Mammary epithelial cell (primary cell): Measurements from ENCODE around the gene FLT4.

Source experiments
- CTCF ChIP-seq, 2 donors: IDR thresholded peaks in 1 of 2; conservative IDR thresholded peaks in 1 of 2; 2 replicates each; pipeline ENCODE4 v1.5.1; 2011 to 2012; ENCODE audit warnings: inconsistent platforms in 2 of 2, low read length in 2 of 2, mild to moderate bottlenecking in 2 of 2, control low read depth in 1 of 2, low read depth in 1 of 2; ENCODE audit not compliant: insufficient read depth in 1 of 2; ENCODE audit errors: extremely low read depth in 1 of 2
- EZH2 ChIP-seq: IDR thresholded peaks from 2 replicates; pipeline ENCODE4 v1.6.1; 2012; ENCODE audit warnings: low read length, inconsistent platforms, borderline replicate concordance

- TF ChIP-seq CTCF (conservative IDR thresholded peaks at IDR 0.05 in 1 of 2, IDR thresholded peaks at IDR 0.05 in 1 of 2; ENCODE audit: extremely low read depth in 1 of 2, insufficient read depth in 1 of 2, low read depth in 1 of 2, low read length in 2 of 2) (no peak), EZH2 (no peak)
Observed at GRCh38 chr5:180644129-180644824, 5.1 kb downstream of the FLT4 start.
